Motor neuron (in vitro differentiated cells): Measurements from ENCODE around the gene NEUROD1. TPM values are rescaled to one million over a fixed set of nuclear protein-coding genes. Genes with fewer than 3 reads are reported as not detected.

Experiments used
- ATAC-seq, 8 experiments: fragments of 200-7000 bp; cut with Tn5 transposase; replicated peaks in 6 of 8; 2 replicates each; pipeline ENCODE4 v1.8.0; 2021; ENCODE audit warnings: mild to moderate bottlenecking in 8 of 8, moderate library complexity in 8 of 8
- H3K27ac ChIP-seq, 2 donors: fragments of 250-450 bp; sonication (Bioruptor Pico); 2 replicates each; pipeline ENCODE4 v1.9.0; 2021; ENCODE audit warnings: antibody characterized with exemption in 2 of 2, mild to moderate bottlenecking in 2 of 2, moderate library complexity in 1 of 2
- H3K4me1 ChIP-seq, 2 donors: fragments of 250-450 bp; sonication (Bioruptor Pico); replicated peaks in 1 of 2; 2 replicates each; pipeline ENCODE4 v1.6.1; 2021; ENCODE audit warnings: antibody characterized with exemption in 2 of 2, mild to moderate bottlenecking in 2 of 2, moderate library complexity in 1 of 2
- H3K4me3 ChIP-seq, 5 donors: fragments of 250-450 bp; sonication (Bioruptor Pico); 2 replicates each; pipeline ENCODE4 v1.9.0; 2021; ENCODE audit warnings: antibody characterized with exemption in 5 of 5, mild to moderate bottlenecking in 5 of 5, moderate library complexity in 4 of 5
- WGBS, 10 experiments: fragments of 450-650 bp; shearing (Covaris generic); methylation state at CpG; one replicate each; pipeline ENCODE4 v1.0.0; 2022; 5-methylcytosine and 5-hydroxymethylcytosine counted together
- in situ Hi-C, 9 experiments: fragments of 400-800 bp; cut with MboI; loops; one replicate each; pipeline ENCODE4 v1.15.0; 2021; ENCODE audit warnings: low sequenced_read_pairs in 9 of 9, low pct_unique_long_range_greater_than_20kb in 2 of 9; ENCODE audit not compliant: unreplicated experiment in 9 of 9
- total RNA-seq, 8 experiments: library from RNA; unstranded; fragments of 300-600 nt; gene quantifications; 2 replicates each; pipeline versions ENCODE4 v1.2.3 to v1.2.4, GENCODE V29; 2022

NEUROD1 gene
- total RNA-seq, 8 experiments from 2014 or later = 0.21 to 59.0 (median 3.3) TPM; not detected in 1

GRCh38 chr2:181686576-181687185, 6.4 kb upstream of the NEUROD1 start:
- Histone ChIP-seq H3K27ac (no peak overlapping the region), H3K4me3 (no peak overlapping the region), H3K4me1 (peaks cover under 1 to 10% of the 10 kb centered on the region in 2 donors)
- 4 to 80% (median 60%) methylated on average over 1 to 6 of the region's 6 CpGs; no CpG with 5 or more reads in 2 of the 10 experiments for WGBS, 10 experiments
- no peak for ATAC-seq
- in situ Hi-C loops = no loop called here

GRCh38 chr2:181685150-181685688, 4.9 kb upstream of the NEUROD1 start:
- H3K27ac ChIP-seq = no peak overlapping the region
- in situ Hi-C loops = no loop called here
- ATAC-seq = peak in 1 of 8 experiments; percentile 16
- no peak overlapping the region for H3K4me3 ChIP-seq
- H3K4me1 ChIP-seq = peaks cover 10 to 17% of the 10 kb centered on the region in 2 donors
- WGBS, 10 experiments = 2 to 40% (median 13%) methylated on average over 1 to 12 of the region's 21 CpGs; no CpG with 5 or more reads in 2 of the 10 experiments

GRCh38 chr2:181684454-181685149, 4.3 kb upstream of the NEUROD1 start:
- WGBS, 10 experiments = 0 to 47% (median 8%) methylated on average over 3 to 16 of the region's 26 CpGs; no CpG with 5 or more reads in 2 of the 10 experiments
- peak overlapping the region; percentile 76 to 88 for H3K27ac ChIP-seq
- peak overlapping the region in 4 of 5 donors; percentile 19 to 28 (median 28) for H3K4me3 ChIP-seq
- no peak for ATAC-seq
- H3K4me1 ChIP-seq = peaks cover 10 to 17% of the 10 kb centered on the region in 2 donors
- in situ Hi-C loops = no loop called here

- Histone ChIP-seq H3K27ac (peak overlapping the region; percentile 76 to 88), H3K4me3 (peak overlapping the region; percentile 17 to 28 (median 28)), H3K4me1 (peaks cover 10 to 17% of the 10 kb centered on the region in 2 donors)
- in situ Hi-C loops = no loop called here
- 0 to 10% (median 0%) methylated on average over 2 to 46 of the region's 85 CpGs; no CpG with 5 or more reads in 5 of the 10 experiments for WGBS, 10 experiments
- peak in 7 of 8 experiments; percentile 36 to 80 (median 53) for ATAC-seq
Observed at GRCh38 chr2:181683518-181684453, 3.5 kb upstream of the NEUROD1 start.

GRCh38 chr2:181682795-181683517, 2.6 kb upstream of the NEUROD1 start:
- in situ Hi-C loops = no loop called here
- WGBS, 10 experiments = 0 to 30% (median 2%) methylated on average over 1 to 15 of the region's 42 CpGs
- peak overlapping the region; percentile 76 to 88 for H3K27ac ChIP-seq
- ATAC-seq = no peak
- H3K4me1 ChIP-seq = peaks cover 10 to 17% of the 10 kb centered on the region in 2 donors
- peak overlapping the region; percentile 17 to 28 (median 28) for H3K4me3 ChIP-seq

GRCh38 chr2:181682026-181682789, 1.9 kb upstream of the NEUROD1 start:
- Histone ChIP-seq H3K4me3 (no peak overlapping the region), H3K27ac (no peak overlapping the region), H3K4me1 (peaks cover 10 to 17% of the 10 kb centered on the region in 2 donors)
- in situ Hi-C loops = no loop called here
- WGBS, 10 experiments = 2 to 47% (median 29%) methylated on average over 4 to 14 of the region's 24 CpGs; no CpG with 5 or more reads in 1 of the 10 experiments
- no peak for ATAC-seq

GRCh38 chr2:181680937-181681811, 857 bp upstream of the NEUROD1 start:
- no peak overlapping the region for H3K27ac ChIP-seq
- no peak for ATAC-seq
- WGBS, 10 experiments = 0 to 29% (median 10%) methylated on average over 1 to 30 of the region's 38 CpGs; no CpG with 5 or more reads in 2 of the 10 experiments
- peak overlapping the region; percentile 3 to 56 (median 40) for H3K4me3 ChIP-seq
- in situ Hi-C loops = no loop called here
- H3K4me1 ChIP-seq = peaks cover 10 to 17% of the 10 kb centered on the region in 2 donors

GRCh38 chr2:181679544-181679979, 755 bp downstream of the NEUROD1 start:
- Histone ChIP-seq H3K4me1 (peaks cover 11 to 16% of the 10 kb centered on the region in 2 donors), H3K27ac (no peak overlapping the region), H3K4me3 (peak overlapping the region; percentile 36 to 56 (median 40))
- 0 to 3% (median 0%) methylated on average over 3 to 16 of the region's 20 CpGs for WGBS, 10 experiments
- in situ Hi-C loops = no loop called here
- no peak for ATAC-seq

GRCh38 chr2:181678861-181679543, 1.3 kb downstream of the NEUROD1 start:
- H3K27ac ChIP-seq = no peak overlapping the region

GRCh38 chr2:181677912-181678586, 2.3 kb downstream of the NEUROD1 start:
- Histone ChIP-seq H3K4me3 (peak overlapping the region; percentile 3 to 43 (median 36)), H3K4me1 (peaks cover 7 to 24% of the 10 kb centered on the region in 2 donors), H3K27ac (peak overlapping the region in 1 of 2 donors; percentile 3)
- ATAC-seq = peak; percentile 28 to 98 (median 46)
- in situ Hi-C loops = no loop called here
- 1 to 60% (median 20%) methylated on average over 1 to 14 of the region's 41 CpGs; no CpG with 5 or more reads in 2 of the 10 experiments for WGBS, 10 experiments

More at GRCh38 chr2:181678861-181679543, 1.3 kb downstream of the NEUROD1 start:
- peaks cover 7 to 18% of the 10 kb centered on the region in 2 donors for H3K4me1 ChIP-seq
- in situ Hi-C loops = no loop called here
- peak overlapping the region; percentile 36 to 56 (median 40) for H3K4me3 ChIP-seq
- WGBS, 10 experiments = 0 to 27% (median 15%) methylated on average over 6 to 16 of the region's 18 CpGs
- ATAC-seq = no peak
